HEK293 (cell line): ENCODE results near the gene ANKH.

ENCODE experiments used
- CTCF ChIA-PET: fragments of 350-600 bp; formaldehyde crosslinking; extraction: SDS; loops from one replicate; lab custom pipeline; 2021; ENCODE audit warnings: antibody characterized with exemption; lab: Yijun Ruan, JAX
- POLR2A ChIA-PET: fragments of 300-600 bp; formaldehyde crosslinking; extraction: SDS; loops from one replicate; lab custom pipeline; 2020; ENCODE audit warnings: antibody characterized with exemption, inconsistent platforms; lab: Yijun Ruan, JAX
- H3K27ac ChIP-seq: fragments of 200-500 bp; sonication (Bioruptor generic); 2 replicates; pipeline ENCODE4 v1.5.1; 2014; ENCODE audit warnings: low read depth, low read length, control low read depth, inconsistent platforms; ENCODE audit errors: extremely low read depth
- H3K36me3 ChIP-seq, 2 experiments: fragments of 200-500 bp in 1 of 2; sonication (Bioruptor generic) in 1 of 2; 1 replicate in 1 of 2; 2 replicates in 1 of 2; pipeline ENCODE4 v1.5.1; 2014 to 2017; ENCODE audit warnings: inconsistent platforms in 2 of 2, low read length in 2 of 2; ENCODE audit not compliant: control insufficient read depth in 2 of 2, insufficient read depth in 1 of 2
- H3K4me1 ChIP-seq: fragments of 200-500 bp; sonication (Bioruptor generic); 2 replicates; pipeline ENCODE4 v1.5.1; 2014; ENCODE audit warnings: mild to moderate bottlenecking, low read length, inconsistent platforms; ENCODE audit not compliant: control insufficient read depth, insufficient read depth
- H3K4me3 ChIP-seq: 2 replicates; pipeline ENCODE4 v1.5.1; 2011; ENCODE audit warnings: low read depth, mild to moderate bottlenecking, control low read depth, low read length, moderate library complexity
- H3K9me3 ChIP-seq: fragments of 200-500 bp; sonication (Bioruptor generic); 2 replicates; pipeline ENCODE4 v1.5.1; 2014; ENCODE audit warnings: low read depth, low read length, inconsistent platforms; ENCODE audit not compliant: control insufficient read depth, insufficient read depth
- HOXD13 ChIP-seq: sonication (generic); formaldehyde crosslinking; IDR thresholded peaks from 2 replicates; pipeline ENCODE4 v1.8.0; 2022; ENCODE audit warnings: missing genetic modification reagents, borderline replicate concordance
- REPIN1 ChIP-seq: fragments of 450-650 bp; formaldehyde crosslinking; IDR thresholded peaks from 2 replicates; pipeline ENCODE4 v1.5.1; 2017; ENCODE audit warnings: missing biosample characterization, missing genetic modification characterization, low read depth
- ZNF169 ChIP-seq: fragments of 450-650 bp; formaldehyde crosslinking; IDR thresholded peaks from 2 replicates; pipeline ENCODE4 v1.5.1; 2016; ENCODE audit warnings: missing biosample characterization, missing genetic modification characterization
- ZNF202 ChIP-seq: fragments of 450-650 bp; formaldehyde crosslinking; IDR thresholded peaks from 2 replicates; pipeline ENCODE4 v1.5.1; 2016; ENCODE audit warnings: missing biosample characterization, missing genetic modification characterization, borderline replicate concordance
- ZNF23 ChIP-seq: fragments of 450-650 bp; formaldehyde crosslinking; IDR thresholded peaks from 2 replicates; pipeline ENCODE4 v1.5.1; 2016; ENCODE audit warnings: missing biosample characterization, missing genetic modification characterization, borderline replicate concordance
- ZNF24 ChIP-seq: fragments of 450-650 bp; formaldehyde crosslinking; IDR thresholded peaks from 2 replicates; pipeline ENCODE4 v1.5.1; 2016; ENCODE audit warnings: missing biosample characterization, missing genetic modification characterization
- ZNF248 ChIP-seq: fragments of 450-650 bp; formaldehyde crosslinking; IDR thresholded peaks from 2 replicates; pipeline ENCODE4 v1.5.1; 2017; ENCODE audit warnings: missing biosample characterization, missing genetic modification characterization
- ZNF302 ChIP-seq: fragments of 450-650 bp; formaldehyde crosslinking; IDR thresholded peaks from 2 replicates; pipeline ENCODE4 v1.5.1; 2016; ENCODE audit warnings: missing biosample characterization, missing genetic modification characterization, low read depth
- ZNF350 ChIP-seq: fragments of 450-650 bp; formaldehyde crosslinking; IDR thresholded peaks from 2 replicates; pipeline ENCODE4 v1.5.0; 2017; ENCODE audit warnings: missing biosample characterization, mild to moderate bottlenecking, missing genetic modification characterization
- ZNF530 ChIP-seq: fragments of 450-650 bp; formaldehyde crosslinking; IDR thresholded peaks from 2 replicates; pipeline ENCODE4 v1.5.1; 2016; ENCODE audit warnings: low read depth, missing biosample characterization, missing genetic modification characterization
- ZNF785 ChIP-seq: fragments of 450-650 bp; formaldehyde crosslinking; IDR thresholded peaks from 2 replicates; pipeline ENCODE4 v1.5.1; 2016; ENCODE audit warnings: missing biosample characterization, missing genetic modification characterization
- ZNF843 ChIP-seq: fragments of 450-650 bp; formaldehyde crosslinking; IDR thresholded peaks from 2 replicates; pipeline ENCODE4 v1.5.1; 2016; ENCODE audit warnings: missing biosample characterization, missing genetic modification characterization
- TF ChIP-seq, protein P1 (sequence below): fragments of 450-650 bp; formaldehyde crosslinking; optimal IDR thresholded peaks from 2 replicates; pipeline ENCODE3; 2016; ENCODE audit warnings: missing biosample characterization, mild to moderate bottlenecking, missing genetic modification characterization
- TF ChIP-seq, protein P2 (sequence below): fragments of 450-650 bp; formaldehyde crosslinking; IDR thresholded peaks from 2 replicates; pipeline ENCODE4 v1.5.1; 2016; ENCODE audit warnings: missing biosample characterization, missing genetic modification characterization
- TF ChIP-seq, protein P3 (sequence below): fragments of 450-650 bp; formaldehyde crosslinking; IDR thresholded peaks from 2 replicates; pipeline ENCODE4 v1.5.1; 2016; ENCODE audit warnings: missing biosample characterization, missing genetic modification characterization

The ANKH gene

DNA sequence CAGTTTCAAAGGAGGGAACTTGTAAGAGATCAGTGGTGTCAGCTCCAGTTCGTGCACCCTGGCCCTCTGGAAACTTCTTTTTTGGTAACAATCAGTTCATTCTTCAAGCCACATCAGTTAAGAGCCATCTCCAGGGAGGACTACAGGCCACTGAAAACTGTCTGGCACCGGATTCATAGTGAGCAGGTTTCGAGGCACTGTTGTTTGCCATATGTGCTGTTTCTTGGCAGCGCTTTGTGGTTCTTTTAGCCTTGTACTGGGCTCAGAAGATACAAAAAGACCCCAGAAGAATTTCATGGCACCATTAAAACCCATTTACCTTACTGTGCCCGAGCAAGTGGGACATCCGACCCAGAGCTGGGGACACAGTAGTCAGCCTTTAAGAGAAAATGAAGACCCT lies 138.6 kb downstream of the ANKH start:
- H3K4me1 ChIP-seq: no peaks in the 10 kb centered on the region
- CTCF ChIA-PET: interaction anchor here (0.8 to 1.0 kb wide), 4 partner anchors 59 to 282 kb away, joined by 3 read pairs; partner anchors contain the start of gene ANKH

DNA sequence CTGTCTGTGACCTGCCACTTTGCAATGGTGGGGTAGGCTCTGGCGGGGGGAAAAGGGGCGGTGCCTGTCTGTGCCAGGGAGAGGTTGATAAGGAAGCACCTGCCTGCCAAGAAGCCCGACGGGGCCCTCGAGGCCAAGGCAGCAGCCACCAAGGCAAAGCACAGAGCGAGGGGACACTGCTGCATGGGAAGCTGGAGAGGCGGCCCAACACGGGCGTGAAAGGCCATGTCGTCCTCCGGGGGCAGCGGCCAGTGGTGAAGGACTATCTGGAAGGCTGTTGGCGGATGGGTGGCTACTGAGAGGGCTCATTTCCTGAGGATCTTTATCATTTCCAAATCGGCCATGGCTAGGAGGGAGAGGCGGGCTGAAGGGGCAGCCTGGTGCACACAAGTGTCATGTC lies 140.7 kb downstream of the ANKH start:
- Histone ChIP-seq H3K4me1 (no peaks in the 10 kb centered on the region), H3K4me3 (no peak overlapping the region), H3K27ac (no peak overlapping the region)
- ChIA-PET CTCF (interaction anchor here (1.8 kb wide), 1 partner anchor 272 kb away, joined by 12 read pairs; no protein-coding TSS in a partner anchor), POLR2A (no interaction called here)
- no peak for TF ChIP-seq ZNF530 (tag by site-specific recombination)
- TF ChIP-seq REPIN1 (tag by site-specific recombination): no peak
- TF ChIP-seq, protein P1, sequence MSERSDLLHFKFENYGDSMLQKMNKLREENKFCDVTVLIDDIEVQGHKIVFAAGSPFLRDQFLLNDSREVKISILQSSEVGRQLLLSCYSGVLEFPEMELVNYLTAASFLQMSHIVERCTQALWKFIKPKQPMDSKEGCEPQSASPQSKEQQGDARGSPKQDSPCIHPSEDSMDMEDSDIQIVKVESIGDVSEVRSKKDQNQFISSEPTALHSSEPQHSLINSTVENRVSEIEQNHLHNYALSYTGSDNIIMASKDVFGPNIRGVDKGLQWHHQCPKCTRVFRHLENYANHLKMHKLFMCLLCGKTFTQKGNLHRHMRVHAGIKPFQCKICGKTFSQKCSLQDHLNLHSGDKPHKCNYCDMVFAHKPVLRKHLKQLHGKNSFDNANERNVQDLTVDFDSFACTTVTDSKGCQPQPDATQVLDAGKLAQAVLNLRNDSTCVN (tag by site-specific recombination): no peak
- TF ChIP-seq, protein P2, sequence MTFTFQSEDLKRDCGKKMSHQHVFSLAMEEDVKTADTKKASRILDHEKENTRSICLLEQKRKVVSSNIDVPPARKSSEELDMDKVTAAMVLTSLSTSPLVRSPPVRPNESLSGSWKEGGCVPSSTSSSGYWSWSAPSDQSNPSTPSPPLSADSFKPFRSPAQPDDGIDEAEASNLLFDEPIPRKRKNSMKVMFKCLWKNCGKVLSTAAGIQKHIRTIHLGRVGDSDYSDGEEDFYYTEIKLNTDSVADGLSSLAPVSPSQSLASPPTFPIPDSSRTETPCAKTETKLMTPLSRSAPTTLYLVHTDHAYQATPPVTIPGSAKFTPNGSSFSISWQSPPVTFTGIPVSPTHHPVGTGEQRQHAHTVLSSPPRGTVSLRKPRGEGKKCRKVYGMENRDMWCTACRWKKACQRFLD (tag by site-specific recombination): no peak
- TF ChIP-seq ZNF843: no peak
- TF ChIP-seq, all 188 proteins: peak for 0
- Histone ChIP-seq H3K36me3 (no peaks in the 10 kb centered on the region), H3K9me3 (no peaks in the 10 kb centered on the region)

More for the DNA sequence above, 138.6 kb downstream of the ANKH start:
- peaks cover 0 to 4% of the 10 kb centered on the region in 2 experiments; a peak in 1 of 3 replicates for H3K36me3 ChIP-seq
- H3K9me3 ChIP-seq: no peaks in the 10 kb centered on the region
- H3K27ac ChIP-seq: no peak overlapping the region
- POLR2A ChIA-PET: no interaction called here
- H3K4me3 ChIP-seq: no peak overlapping the region
- TF ChIP-seq ZNF202 (no peak), ZNF169 (tag by site-specific recombination) (no peak), ZNF24 (tag by site-specific recombination) (no peak), ZNF302 (tag by site-specific recombination) (no peak), ZNF23 (tag by site-specific recombination) (no peak), ZNF248 (tag by site-specific recombination) (no peak), HOXD13 (no peak)
- TF ChIP-seq, protein P3, sequence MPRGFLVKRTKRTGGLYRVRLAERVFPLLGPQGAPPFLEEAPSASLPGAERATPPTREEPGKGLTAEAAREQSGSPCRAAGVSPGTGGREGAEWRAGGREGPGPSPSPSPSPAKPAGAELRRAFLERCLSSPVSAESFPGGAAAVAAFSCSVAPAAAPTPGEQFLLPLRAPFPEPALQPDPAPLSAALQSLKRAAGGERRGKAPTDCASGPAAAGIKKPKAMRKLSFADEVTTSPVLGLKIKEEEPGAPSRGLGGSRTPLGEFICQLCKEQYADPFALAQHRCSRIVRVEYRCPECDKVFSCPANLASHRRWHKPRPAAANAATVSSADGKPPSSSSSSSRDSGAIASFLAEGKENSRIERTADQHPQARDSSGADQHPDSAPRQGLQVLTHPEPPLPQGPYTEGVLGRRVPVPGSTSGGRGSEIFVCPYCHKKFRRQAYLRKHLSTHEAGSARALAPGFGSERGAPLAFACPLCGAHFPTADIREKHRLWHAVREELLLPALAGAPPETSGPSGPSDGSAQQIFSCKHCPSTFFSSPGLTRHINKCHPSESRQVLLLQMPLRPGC (tag by site-specific recombination): no peak

DNA sequence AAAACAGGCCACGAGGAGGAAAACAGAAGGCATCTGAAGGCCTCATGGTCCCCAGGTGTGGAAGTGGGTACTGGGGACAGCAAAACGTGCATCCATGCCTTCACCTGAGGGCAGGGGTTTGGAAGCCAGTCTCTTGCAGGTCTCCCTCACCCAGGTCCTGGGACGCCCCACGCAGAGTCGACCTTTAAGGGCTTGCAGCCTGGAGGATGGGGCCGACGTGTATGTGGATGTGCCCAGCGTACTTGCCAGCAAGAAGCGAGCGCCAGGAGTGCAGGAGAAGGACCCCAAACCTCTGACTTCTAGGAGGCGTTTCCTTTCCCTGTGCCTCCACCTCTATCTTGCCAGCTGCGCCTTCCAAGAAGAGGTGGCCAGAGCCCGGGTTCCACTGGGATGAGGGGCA lies 141.1 kb downstream of the ANKH start:
- Histone ChIP-seq H3K36me3 (no peaks in the 10 kb centered on the region), H3K4me3 (no peak overlapping the region), H3K27ac (no peak overlapping the region), H3K4me1 (no peaks in the 10 kb centered on the region), H3K9me3 (no peaks in the 10 kb centered on the region)
- POLR2A ChIA-PET: no interaction called here
- TF ChIP-seq ZNF785 (tag by site-specific recombination) (no peak), ZNF350 (tag by site-specific recombination) (no peak)
- CTCF ChIA-PET: interaction anchor here (8.4 kb wide), 1 partner anchor 273 kb away, joined by 134 read pairs; no protein-coding TSS in a partner anchor
